Gastroesophageal sphincter (tissue), 3 donors: ENCODE data around the gene HYAL2.

ENCODE experiments used
- CTCF ChIP-seq, 4 experiments: fragments of 200-600 bp in 2 of 4; fragments of 450-650 bp in 2 of 4; sonication (generic) in 1 of 4; IDR thresholded peaks; one replicate each; pipeline ENCODE4 v1.5.1; 2017 to 2019; ENCODE audit warnings: antibody characterized with exemption in 4 of 4, mild to moderate bottlenecking in 2 of 4, moderate library complexity in 2 of 4
- POLR2A ChIP-seq, 2 donors: fragments of 450-650 bp; IDR thresholded peaks; one replicate each; pipeline ENCODE4 v1.6.1; 2017; ENCODE audit warnings: antibody characterized with exemption in 2 of 2, mild to moderate bottlenecking in 2 of 2, moderate library complexity in 1 of 2
- POLR2AphosphoS5 ChIP-seq: sonication (generic); formaldehyde crosslinking; IDR thresholded peaks from one replicate; pipeline ENCODE4 v1.6.1; 2017; ENCODE audit warnings: antibody characterized with exemption

GRCh38 chr3:50289130-50289529 lies 33.4 kb downstream of the HYAL2 start:
- TF ChIP-seq CTCF (IDR thresholded peaks at IDR 0.05) (no peak), POLR2A (IDR thresholded peaks at IDR 0.05) (no peak), POLR2AphosphoS5 (no peak)
